ENCODE results near the gene AKT1. TPM values are rescaled to one million over a fixed set of nuclear protein-coding genes. Genes with fewer than 3 reads are reported as not detected.

AKT1 gene
- polyA plus RNA-seq, 6 donors from 2014 or later = 6.3 to 22.0 (median 14.1) TPM

DNA sequence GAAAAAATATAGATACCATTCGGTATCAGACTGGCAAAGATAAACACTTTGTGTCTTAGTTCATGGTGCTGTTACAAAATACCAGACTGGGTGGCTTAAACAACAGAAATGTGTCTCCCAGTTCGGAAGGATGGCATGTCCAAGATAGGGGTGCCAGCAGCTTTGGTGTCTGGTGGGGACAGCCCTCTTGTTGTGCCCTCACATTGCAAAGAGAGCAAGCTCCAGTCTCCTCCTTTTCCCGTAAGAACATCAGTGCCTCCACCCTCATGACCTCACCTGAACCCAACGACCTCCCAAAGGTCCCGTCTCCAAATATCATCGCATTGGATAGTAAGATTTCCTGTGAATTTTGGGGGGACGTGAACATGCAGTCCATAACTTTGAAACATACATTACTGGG, 17.7 kb upstream of the AKT1 start:
- no peak for DNase-seq

DNA sequence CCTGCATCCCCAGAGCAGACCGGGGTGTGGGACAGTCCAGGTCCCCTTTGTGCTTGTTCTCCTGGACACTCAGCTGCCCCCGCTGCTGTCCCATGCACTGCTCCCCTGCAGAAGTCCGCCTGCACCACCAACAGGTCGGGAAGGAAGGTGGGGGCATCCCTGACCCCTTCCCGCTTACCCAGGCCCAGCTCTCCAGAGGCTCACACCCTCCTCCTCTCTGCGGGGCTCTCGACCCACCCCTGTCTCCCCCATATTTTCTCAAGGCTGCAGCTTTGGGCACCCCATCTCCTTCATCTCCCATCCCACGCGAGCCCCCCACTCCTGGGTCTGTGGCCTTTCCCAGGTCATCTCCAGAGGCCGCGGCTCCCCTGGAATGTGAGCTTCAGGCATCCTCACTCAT, 14.8 kb upstream of the AKT1 start:
- peaks cover 12 to 23% (median 21%) of the 10 kb centered on the region in 3 donors for H3K4me1 Mint-ChIP-seq
- H3K4me3 Mint-ChIP-seq = peak overlapping the region in 1 of 8 donors; percentile 22
- no peaks in the 10 kb centered on the region for H3K9me3 Mint-ChIP-seq
- ATAC-seq (ENCODE audit: low read depth in 2 of 2) (no peak), DNase-seq (no peak)
- H3K27me3 Mint-ChIP-seq = peaks cover 0 to 6% (median 0%) of the 10 kb centered on the region in 3 donors
- no peaks in the 10 kb centered on the region for H3K36me3 Mint-ChIP-seq
- no peak overlapping the region for H3K27ac Mint-ChIP-seq

More for the DNA sequence above, 17.7 kb upstream of the AKT1 start:
- Mint-ChIP-seq H3K9me3 (no peaks in the 10 kb centered on the region), H3K36me3 (no peaks in the 10 kb centered on the region), H3K4me3 (peak overlapping the region in 2 of 8 donors; percentile 73 to 92), H3K4me1 (peaks cover 21 to 26% (median 25%) of the 10 kb centered on the region in 3 donors), H3K27me3 (no peaks in the 10 kb centered on the region), H3K27ac (peak overlapping the region in 2 of 6 donors; percentile 16 to 96)
- ATAC-seq (ENCODE audit: low read depth in 2 of 2) = no peak

DNA sequence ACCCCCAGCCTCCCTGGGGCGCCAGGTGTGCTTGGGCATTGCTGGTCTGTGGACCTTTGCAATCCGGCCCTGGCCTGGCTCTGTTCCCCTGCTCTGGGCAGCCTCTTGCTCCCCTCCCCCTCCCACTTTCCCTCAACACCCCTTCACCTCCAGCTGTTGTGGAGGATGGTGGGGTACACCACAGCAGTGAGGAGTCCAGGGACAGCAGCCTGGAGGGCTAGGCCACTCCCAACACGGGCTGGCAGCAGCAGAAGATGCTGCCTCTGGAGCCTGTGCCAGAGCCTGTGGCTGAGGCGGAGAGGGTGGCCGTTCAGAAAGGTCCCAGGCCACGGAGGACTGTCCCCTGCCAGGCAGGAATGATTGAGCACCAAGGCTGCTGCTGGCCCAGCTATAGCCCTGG, 12.9 kb upstream of the AKT1 start:
- Mint-ChIP-seq H3K27ac (no peak overlapping the region), H3K4me1 (peaks cover 6 to 22% (median 14%) of the 10 kb centered on the region in 3 donors), H3K9me3 (no peaks in the 10 kb centered on the region), H3K36me3 (no peaks in the 10 kb centered on the region), H3K4me3 (no peak overlapping the region), H3K27me3 (peaks cover 0 to 6% (median 0%) of the 10 kb centered on the region in 3 donors)
- ATAC-seq (ENCODE audit: low read depth in 2 of 2) (no peak), DNase-seq (no peak)

DNA sequence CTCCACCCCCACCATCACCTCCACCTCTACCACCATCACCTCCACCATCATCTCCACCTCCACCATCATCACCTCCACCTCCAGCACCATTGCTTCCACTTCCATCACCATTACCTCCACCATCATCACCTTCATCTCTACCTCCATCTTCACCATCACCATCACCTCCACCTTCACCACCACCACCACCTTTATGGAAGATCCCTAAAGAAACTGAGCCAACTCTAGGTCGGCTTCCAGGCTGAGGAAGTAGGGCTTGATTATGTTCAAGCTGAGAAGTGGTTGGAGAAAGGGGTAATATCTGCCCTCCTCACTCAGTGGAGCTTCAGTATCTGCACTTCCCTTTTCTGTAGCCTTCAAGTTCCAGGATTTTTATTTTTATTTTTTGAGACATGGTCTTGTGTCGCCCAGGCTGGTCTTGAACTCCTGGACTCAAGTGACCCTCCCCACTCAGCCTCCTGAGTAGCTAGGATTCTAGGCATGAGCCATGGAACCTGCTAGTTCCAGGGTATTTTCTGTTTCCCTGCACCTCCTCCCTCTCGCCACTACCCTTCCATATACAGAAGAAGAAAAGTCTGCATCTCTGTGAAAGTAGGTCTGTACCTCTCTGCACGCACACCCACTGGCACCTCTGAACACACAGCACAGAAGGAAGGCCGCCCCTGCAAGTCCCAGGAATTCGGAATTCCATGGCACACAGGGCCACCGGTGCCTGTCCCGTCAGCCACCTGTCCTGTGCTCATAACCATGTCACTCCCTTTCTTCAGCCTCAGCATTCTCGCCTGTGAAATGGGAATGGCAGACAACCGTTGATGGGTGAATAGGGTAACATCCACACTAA, 11.3 kb upstream of the AKT1 start:
- no peak for DNase-seq
- H3K4me3 Mint-ChIP-seq = peak overlapping the region in 2 of 8 donors; percentile 15 to 35

DNA sequence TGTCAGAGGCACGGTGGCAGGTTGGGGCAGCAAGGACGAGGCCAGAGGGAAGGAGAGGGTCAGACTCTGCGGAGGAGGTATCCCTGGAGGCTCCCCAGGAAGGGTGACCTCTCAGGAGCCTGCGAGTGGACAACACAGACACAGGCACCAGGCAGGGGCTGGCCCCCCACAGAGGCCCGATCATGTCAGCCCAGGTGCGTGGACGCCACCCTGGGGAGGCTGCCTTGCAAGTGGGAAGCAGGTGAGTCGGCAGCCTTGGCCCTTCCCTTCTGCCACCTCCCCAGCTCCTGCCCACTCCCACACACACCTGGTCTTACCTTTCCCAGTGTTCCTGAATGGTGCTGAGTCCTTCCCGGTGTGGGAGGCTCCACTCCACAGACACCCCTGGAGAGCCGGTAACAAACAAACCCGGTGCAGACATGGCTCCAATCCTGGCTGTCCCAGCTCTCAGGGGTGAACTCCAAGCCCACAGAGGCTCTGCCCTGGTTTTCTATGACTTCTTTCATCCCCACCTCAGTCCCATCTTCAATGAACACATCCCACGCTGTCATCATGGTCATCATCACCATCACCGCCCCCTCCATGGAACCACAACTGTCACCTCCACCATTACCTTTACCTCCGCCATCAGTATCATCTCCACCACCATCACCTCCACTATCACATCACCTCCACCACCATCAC, 10.5 kb upstream of the AKT1 start:
- Mint-ChIP-seq H3K4me3 (peak overlapping the region in 1 of 8 donors; percentile 15), H3K4me1 (peaks cover 17 to 22% (median 19%) of the 10 kb centered on the region in 3 donors), H3K27ac (peak overlapping the region in 2 of 6 donors; percentile 57 to 68), H3K27me3 (peaks cover 0 to 6% (median 0%) of the 10 kb centered on the region in 3 donors), H3K36me3 (no peaks in the 10 kb centered on the region), H3K9me3 (no peaks in the 10 kb centered on the region)
- ATAC-seq (ENCODE audit: low read depth in 2 of 2) (no peak), DNase-seq (no peak)

More for the DNA sequence above, 11.3 kb upstream of the AKT1 start:
- no peaks in the 10 kb centered on the region for H3K36me3 Mint-ChIP-seq
- H3K4me1 Mint-ChIP-seq = peaks cover 11 to 22% (median 16%) of the 10 kb centered on the region in 3 donors
- H3K27ac Mint-ChIP-seq = peak overlapping the region in 3 of 6 donors; percentile 44 to 68 (median 57)
- peaks cover 0 to 6% (median 0%) of the 10 kb centered on the region in 3 donors for H3K27me3 Mint-ChIP-seq
- no peaks in the 10 kb centered on the region for H3K9me3 Mint-ChIP-seq
- ATAC-seq (ENCODE audit: low read depth in 2 of 2) = no peak

DNA sequence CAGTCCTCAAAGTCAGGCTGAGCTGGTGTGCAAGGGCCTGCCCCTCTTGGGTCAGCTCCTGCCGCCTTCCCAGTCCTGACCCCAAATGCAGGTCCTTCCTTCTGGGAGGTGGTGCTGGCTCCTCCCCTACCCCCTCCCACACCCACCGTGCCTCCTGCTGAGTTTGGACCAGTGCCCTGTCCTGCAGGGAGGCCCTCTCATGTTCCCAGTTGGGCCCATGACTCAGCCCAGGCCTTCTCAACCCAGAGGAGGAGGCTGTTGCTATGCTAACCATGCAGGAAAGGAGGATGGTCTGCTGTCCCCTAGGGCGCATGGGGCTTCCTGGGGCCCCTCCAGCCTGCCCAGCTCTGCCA, 9.8 kb upstream of the AKT1 start:
- no peaks in the 10 kb centered on the region for H3K9me3 Mint-ChIP-seq
- peaks cover 0 to 6% (median 0%) of the 10 kb centered on the region in 3 donors for H3K27me3 Mint-ChIP-seq
- H3K4me3 Mint-ChIP-seq = no peak overlapping the region
- H3K4me1 Mint-ChIP-seq = peaks cover 17 to 19% (median 18%) of the 10 kb centered on the region in 3 donors
- DNase-seq = no peak
- no peak for ATAC-seq (ENCODE audit: low read depth in 2 of 2)
- H3K27ac Mint-ChIP-seq = no peak overlapping the region
- H3K36me3 Mint-ChIP-seq = no peaks in the 10 kb centered on the region

DNA sequence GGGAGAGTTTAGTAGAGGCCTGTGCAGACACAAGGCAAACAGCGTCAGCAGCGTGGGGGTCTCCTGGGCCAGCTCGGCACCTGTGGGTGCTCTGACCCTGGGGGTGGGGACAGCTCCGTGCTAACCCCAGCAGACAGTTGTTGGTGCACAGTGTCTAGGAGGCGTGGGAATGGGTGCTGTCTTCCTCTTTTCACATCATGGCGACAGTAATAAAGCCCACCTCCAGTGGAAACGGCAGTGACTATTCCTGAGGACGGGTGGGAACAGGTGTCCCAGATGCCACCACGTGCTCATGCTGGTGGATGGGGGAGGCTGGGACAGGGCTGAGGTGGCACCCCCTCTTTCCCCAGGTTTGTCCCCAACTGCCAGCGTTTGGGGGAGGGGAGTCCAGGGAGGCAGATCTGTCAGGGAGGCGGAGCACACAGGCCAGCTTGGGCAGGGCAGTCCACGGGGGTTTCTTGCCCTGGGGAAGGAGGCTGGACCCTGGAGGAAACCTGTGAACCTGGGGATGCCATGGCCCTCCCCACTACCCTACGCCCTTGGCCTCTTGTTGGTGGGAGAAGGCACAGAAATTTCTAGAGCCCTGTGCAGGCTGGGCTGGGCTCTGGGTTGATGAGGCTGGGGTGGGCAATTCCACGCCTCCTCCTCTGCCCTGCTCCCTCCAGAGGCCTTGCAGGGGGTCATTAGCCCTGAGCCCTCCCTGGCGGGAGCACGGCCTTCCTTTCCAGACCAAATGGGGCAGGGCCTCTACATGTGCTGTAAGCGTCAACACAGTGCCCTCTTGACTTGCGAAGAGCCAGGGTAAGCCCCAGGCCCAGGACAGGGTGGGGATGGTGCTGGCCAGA, 9.2 kb upstream of the AKT1 start:
- no peak for DNase-seq
- ATAC-seq (ENCODE audit: low read depth in 2 of 2) = no peak
- H3K36me3 Mint-ChIP-seq = no peaks in the 10 kb centered on the region
- H3K9me3 Mint-ChIP-seq = no peaks in the 10 kb centered on the region
- H3K4me3 Mint-ChIP-seq = no peak overlapping the region
- peak overlapping the region in 2 of 6 donors; percentile 56 for H3K27ac Mint-ChIP-seq
- H3K27me3 Mint-ChIP-seq = peaks cover 0 to 6% (median 0%) of the 10 kb centered on the region in 3 donors
- H3K4me1 Mint-ChIP-seq = peaks cover 20 to 21% (median 21%) of the 10 kb centered on the region in 3 donors

DNA sequence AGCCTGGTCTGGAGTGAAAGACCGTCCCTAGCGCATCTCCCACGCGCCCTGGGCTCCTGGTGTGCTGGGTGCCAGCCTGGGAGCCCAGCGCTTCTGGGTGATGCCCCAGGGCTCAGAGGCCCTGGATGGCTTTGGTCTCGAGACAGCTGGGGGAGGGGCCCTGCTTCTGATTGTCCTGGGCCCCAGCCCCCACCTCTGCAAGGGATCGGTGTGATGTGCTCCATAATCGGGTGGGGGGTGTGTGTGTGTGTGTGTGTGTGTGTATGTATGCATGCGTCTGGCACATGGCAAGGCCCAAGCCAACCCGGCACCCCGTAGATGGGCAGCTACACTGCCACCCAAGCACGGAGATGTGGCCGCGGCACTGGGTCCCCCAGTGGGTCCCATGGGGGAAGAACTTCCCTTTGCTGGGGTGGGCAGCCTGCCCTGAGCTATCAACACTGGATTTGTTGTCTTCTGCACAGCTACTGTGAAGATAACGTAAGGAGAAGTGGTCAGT, 8.4 kb upstream of the AKT1 start:
- Mint-ChIP-seq H3K27ac (peak overlapping the region in 1 of 6 donors; percentile 70), H3K4me3 (peak overlapping the region in 3 of 8 donors; percentile 15 to 49 (median 22)), H3K27me3 (peaks cover 0 to 6% (median 0%) of the 10 kb centered on the region in 3 donors), H3K9me3 (no peaks in the 10 kb centered on the region), H3K4me1 (peaks cover 27 to 29% (median 29%) of the 10 kb centered on the region in 3 donors), H3K36me3 (no peaks in the 10 kb centered on the region)
- ATAC-seq (ENCODE audit: low read depth in 2 of 2) (no peak), DNase-seq (no peak)

DNA sequence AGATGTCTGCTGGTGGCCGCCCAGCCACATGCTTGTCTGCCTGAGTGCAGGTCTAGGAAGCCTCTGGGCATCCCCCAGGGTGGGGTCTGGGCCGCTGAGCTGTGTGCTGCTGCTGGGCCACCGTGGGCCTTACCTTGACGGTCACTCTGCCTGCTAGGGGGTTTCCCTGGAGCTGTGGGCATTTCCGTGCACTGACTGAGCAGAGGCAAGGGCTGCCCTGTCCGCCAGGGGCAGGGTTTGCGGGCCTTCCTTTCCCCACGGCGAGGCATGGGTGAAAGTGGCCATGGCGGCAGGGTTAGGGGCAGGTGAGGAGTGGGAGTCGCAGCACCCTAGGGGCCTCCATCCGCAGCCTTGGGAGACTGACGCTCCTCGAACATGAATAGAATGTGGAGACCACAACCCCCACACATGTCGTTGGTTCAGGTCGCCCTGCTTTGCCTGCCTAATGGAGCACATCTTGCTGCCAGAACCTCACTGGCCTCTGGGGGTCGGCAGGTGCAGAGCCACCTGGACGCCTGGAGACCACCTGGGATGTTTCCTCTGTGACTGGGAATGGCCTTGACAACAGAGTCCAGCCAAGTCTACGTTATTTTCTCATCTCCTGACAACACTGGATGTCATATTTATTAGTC, 7.8 kb upstream of the AKT1 start:
- no peak overlapping the region for H3K27ac Mint-ChIP-seq
- H3K27me3 Mint-ChIP-seq = peaks cover 0 to 6% (median 0%) of the 10 kb centered on the region in 3 donors
- H3K4me3 Mint-ChIP-seq = peak overlapping the region in 1 of 8 donors; percentile 49
- ATAC-seq (ENCODE audit: low read depth in 2 of 2) (no peak), DNase-seq (no peak)
- H3K9me3 Mint-ChIP-seq = no peaks in the 10 kb centered on the region
- peaks cover 33 to 34% (median 34%) of the 10 kb centered on the region in 3 donors for H3K4me1 Mint-ChIP-seq
- no peaks in the 10 kb centered on the region for H3K36me3 Mint-ChIP-seq

DNA sequence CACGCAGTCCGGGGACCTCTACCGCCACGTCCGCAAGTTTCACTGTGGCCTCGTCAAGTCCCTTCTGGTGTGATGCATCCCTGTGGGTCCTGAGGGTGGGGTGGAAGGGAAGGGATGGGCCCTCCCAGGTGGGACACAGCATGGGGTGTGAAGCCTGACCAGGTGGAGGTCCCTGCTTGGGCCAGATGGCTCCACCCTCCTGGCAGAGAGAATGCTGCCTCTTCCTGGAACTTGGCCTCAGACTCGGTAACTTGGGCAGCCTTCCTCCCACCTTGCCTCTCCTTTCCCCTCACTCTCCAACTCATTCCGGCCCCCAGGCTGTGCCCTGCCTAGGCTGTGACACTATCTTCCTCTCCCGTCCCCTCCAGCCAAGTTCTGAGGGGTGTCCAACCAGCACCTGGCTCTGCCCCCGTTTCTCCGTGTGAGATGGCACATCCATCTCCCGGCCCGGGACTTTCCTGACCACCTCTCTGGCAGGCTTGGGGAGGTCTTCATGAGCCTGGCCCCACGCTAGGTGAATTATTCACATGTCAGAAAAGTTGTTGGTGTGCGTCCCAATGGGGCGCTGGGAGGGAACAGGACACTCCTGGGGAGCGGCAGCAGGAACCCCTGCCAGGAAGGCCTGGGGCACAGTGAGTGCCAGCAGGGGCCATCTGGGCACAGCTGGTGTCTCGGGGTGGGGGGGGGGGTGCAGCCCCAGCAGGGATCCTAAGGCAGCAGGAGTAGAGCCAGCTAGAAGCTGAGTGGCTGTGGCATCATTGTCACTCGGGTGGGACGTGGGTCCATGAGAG, 7.0 kb upstream of the AKT1 start:
- Mint-ChIP-seq H3K4me1 (peaks cover 36 to 41% (median 39%) of the 10 kb centered on the region in 3 donors), H3K9me3 (no peaks in the 10 kb centered on the region), H3K27ac (no peak overlapping the region), H3K27me3 (peaks cover 0 to 6% (median 0%) of the 10 kb centered on the region in 3 donors), H3K4me3 (peak overlapping the region in 7 of 8 donors; percentile 12 to 86 (median 61)), H3K36me3 (no peaks in the 10 kb centered on the region)
- ATAC-seq (ENCODE audit: low read depth in 2 of 2) = no peak
- no peak for DNase-seq

DNA sequence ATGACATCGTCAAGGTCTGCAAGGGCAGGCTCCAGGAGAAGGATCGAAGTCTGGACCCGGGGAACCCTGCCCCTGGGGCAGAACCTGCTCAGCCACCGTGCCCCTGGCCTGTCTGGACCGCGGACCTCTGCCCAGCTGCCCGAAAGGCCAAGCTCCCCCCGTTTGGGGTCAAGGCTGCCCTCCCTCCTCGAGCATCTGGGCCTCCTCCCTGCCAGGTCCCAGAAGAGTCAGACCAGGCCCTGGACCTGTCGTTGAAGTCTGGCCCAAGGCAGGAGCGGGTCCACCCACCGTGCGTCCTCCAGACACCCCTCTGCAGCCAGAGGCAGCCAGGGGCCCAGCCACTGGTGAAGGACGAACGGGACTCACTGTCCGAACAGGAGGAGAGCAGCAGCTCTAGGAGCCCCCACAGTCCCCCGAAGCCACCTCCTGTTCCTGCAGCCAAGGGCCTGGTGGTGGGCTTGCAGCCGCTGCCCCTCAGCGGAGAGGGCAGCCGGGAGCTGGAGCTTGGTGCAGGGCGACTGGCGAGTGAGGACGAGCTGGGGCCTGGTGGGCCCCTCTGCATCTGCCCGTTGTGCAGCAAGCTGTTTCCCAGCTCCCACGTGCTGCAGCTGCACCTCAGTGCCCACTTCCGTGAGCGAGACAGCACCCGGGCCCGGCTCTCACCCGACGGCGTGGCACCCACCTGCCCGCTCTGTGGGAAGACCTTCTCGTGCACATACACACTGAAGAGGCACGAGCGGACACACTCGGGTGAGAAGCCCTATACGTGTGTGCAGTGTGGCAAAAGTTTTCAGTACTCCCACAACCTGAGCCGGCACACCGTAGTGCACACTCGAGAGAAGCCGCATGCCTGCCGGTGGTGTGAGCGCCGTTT, 6.2 kb upstream of the AKT1 start:
- H3K4me1 Mint-ChIP-seq = peaks cover 42 to 46% (median 43%) of the 10 kb centered on the region in 3 donors
- H3K36me3 Mint-ChIP-seq = no peaks in the 10 kb centered on the region
- peak overlapping the region; percentile 81 to 91 (median 88) for H3K4me3 Mint-ChIP-seq
- peak overlapping the region in 3 of 6 donors; percentile 81 to 95 (median 82) for H3K27ac Mint-ChIP-seq
- no peaks in the 10 kb centered on the region for H3K9me3 Mint-ChIP-seq
- ATAC-seq (ENCODE audit: low read depth in 2 of 2) (no peak), DNase-seq (no peak)
- peaks cover 0 to 4% (median 0%) of the 10 kb centered on the region in 3 donors for H3K27me3 Mint-ChIP-seq

All from naive B cell (primary cell).